Measurements from ENCODE around the gene ZNRF3.

DNA sequence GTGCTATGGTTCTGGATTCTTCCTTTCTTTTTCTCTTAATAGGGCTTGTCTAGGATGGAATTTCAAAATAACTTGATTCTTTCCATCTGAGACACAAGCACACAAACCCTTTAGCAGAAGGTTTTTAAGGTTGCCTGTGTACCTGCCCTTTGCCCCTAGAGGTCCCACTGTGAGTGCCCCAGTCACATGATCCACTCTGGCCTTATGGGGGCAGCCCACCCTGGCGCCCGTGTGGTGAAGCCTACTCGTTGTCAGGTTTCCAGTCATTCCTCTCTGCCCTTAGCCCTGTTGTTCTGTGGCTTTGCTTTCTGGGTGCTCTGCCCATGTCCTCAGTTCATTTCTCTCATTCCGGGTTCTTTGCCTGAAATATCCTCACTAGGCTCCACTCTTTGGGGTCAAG is 51.8 kb downstream of the ZNRF3 start:
- TF ChIP-seq, protein P1, sequence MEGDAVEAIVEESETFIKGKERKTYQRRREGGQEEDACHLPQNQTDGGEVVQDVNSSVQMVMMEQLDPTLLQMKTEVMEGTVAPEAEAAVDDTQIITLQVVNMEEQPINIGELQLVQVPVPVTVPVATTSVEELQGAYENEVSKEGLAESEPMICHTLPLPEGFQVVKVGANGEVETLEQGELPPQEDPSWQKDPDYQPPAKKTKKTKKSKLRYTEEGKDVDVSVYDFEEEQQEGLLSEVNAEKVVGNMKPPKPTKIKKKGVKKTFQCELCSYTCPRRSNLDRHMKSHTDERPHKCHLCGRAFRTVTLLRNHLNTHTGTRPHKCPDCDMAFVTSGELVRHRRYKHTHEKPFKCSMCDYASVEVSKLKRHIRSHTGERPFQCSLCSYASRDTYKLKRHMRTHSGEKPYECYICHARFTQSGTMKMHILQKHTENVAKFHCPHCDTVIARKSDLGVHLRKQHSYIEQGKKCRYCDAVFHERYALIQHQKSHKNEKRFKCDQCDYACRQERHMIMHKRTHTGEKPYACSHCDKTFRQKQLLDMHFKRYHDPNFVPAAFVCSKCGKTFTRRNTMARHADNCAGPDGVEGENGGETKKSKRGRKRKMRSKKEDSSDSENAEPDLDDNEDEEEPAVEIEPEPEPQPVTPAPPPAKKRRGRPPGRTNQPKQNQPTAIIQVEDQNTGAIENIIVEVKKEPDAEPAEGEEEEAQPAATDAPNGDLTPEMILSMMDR (IDR thresholded peaks at IDR 0.05; ENCODE audit: insufficient read depth, low read depth, low read length): no peak
- no peak for TF ChIP-seq EZH2 (IDR thresholded peaks at IDR 0.05; ENCODE audit: insufficient read depth, low read length)
